GM21529 (cell line): ENCODE measurements around the gene CATSPERE.
"Not testable (repeated sequence)": the region's sequence is repeated elsewhere in the genome, so short reads cannot be mapped to it uniquely, and the experiment has no call there.

ENCODE experiments used
- ATAC-seq: cut with Tn5 transposase; IDR thresholded peaks from one replicate; pipeline ENCODE4 v1.9.1; 2021; ENCODE audit not compliant: unreplicated experiment

The CATSPERE gene

GRCh38 chr1:244661569-244662312 lies 200.7 kb downstream of the CATSPERE start:
- not testable (repeated sequence) for ATAC-seq

- no peak for ATAC-seq
These were observed 201.5 kb downstream of the CATSPERE start for GRCh38 chr1:244662599-244662998.

DNA sequence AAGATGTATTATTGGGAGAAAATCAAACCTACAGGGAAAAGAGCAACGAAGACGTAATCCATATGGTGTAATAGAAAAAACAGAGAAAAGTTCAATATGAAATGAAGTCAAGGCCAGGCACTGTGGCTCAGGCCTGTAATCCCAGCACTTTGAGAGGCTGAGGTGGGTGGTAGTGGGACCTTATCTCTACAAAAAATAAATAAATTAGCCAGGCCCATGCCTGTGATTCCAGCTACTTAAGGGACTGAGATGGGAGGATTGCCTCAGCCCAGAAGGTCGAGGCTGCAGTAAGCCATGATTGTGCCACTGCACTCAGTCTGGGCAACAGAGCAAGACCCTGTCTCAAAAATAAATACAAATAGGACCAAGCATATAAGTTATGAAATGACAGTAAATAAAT lies 203.3 kb downstream of the CATSPERE start:
- no peak for ATAC-seq

GRCh38 chr1:244665771-244666217 lies 204.7 kb downstream of the CATSPERE start:
- ATAC-seq: peak; percentile 90

DNA sequence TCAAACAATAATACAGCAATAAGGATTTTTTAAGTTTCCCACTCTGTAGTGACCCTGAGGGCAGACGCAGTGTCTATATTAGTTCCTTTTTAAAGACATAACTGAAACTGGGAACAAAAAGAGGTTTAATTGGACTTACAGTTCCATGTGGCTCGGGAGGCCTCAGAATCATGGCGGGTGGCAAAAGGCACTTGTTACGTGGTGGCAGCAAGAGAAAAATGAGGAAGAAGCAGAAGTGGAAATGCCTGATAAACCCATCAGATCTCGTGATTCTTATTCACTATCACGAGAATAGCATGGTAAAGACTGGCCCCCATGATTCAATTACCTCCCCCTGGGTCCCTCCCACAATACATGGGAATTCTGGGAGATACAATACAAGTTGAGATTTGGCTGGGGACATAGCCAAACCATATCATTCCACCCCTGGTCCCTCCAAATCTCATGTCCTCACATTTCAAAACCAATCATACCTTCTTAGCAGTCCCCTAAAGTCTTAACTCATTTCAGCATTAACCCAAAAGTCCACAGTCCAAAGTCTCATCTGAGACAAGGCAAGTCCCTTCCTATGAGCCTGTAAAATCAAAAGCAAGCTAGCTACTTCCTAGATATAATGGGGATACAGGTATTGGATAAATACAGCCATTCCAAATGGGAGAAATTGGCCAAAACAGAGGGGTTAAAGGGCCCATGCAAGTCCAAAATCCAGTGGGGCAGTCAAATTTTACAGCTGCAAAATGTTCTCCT lies 205.8 kb downstream of the CATSPERE start:
- not testable (repeated sequence) for ATAC-seq

DNA sequence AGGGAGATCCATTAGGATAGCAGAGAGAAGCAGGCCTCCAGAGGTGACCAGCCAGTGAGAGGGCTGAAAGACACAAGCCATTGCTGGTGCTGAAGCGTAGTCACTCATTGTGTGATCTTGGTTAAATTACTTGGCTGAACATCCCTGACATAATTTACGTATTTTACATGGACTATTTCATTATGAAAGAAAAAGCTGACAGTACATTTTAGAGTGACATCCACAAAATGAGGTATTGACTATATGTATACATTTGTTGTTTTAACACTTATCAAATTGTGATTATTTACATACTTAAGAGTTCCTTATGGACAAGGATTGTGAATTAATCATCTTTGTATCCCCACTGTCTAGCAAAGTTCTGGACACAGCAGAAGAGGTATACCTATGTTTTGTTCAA lies 206.7 kb downstream of the CATSPERE start:
- no peak for ATAC-seq

DNA sequence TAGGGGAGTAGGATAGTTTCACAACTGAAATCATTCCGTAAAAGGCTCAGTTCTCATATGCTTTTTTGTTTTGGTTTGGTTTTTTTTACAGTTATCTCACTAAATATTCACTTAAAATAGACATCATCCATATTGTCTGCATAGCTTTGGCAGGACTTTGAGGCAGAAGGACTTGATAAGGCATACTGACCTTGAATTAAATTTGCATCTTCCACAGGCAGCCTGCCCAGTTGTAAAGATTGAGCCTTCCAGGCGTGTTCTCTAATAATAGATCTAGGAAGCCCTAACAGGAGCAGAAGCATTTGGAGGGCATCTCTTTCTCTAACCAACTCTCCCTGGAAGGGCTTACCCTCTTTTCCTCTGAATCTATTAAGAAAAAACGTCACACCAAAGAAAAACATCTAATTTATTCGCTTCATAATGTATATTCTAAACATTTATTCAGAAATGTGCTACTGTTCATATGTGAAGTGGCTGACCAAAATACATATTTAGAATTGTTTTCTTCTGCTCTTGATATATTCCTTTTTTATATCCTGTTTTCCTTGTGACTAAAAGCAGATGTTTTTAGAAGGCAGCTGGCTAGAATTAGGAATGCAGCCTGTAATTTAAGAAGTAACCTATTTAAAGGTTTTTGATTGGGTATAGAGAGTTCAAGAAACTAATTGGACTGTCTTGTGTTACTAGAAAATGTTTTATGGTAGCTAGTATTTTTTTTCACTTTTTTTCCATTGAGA lies 212.0 kb downstream of the CATSPERE start:
- ATAC-seq: no peak

DNA sequence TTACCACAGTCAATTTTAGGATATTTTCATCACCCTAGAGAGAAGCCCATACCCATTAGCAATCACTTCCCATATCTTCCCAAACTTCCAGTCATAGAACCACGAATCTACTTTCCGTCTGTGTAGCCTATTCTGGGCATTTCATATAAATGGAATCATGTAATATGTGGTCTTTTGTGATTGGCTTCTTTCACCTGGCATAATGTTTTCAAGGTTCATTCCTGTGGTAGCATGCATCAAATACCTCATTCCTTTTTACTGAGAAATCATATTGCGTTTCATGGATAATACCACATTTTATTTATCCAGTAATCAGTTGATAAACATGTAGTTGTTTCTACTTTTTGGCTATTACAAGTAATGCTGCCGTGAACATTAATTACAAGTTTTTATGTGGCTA lies 213.4 kb downstream of the CATSPERE start:
- ATAC-seq: no peak

DNA sequence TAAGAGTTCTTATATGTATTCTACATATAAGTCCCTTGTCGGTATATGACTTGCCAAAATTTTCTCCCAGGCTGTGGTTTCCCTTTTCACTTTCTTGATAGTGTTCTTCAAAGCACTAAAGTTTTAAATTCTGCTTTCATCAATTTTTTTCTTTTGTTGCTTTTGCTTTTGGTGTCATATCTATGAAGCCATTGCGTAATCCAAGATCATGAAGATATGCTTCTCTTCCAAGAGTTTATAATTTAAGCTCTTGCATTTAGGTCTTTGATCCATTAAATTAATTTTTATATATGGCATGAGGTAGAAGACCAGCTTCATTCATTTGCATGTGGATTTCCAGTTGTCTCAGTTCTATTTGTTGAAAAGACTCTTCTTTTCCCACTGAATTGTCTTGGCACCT lies 214.1 kb downstream of the CATSPERE start:
- no peak for ATAC-seq

DNA sequence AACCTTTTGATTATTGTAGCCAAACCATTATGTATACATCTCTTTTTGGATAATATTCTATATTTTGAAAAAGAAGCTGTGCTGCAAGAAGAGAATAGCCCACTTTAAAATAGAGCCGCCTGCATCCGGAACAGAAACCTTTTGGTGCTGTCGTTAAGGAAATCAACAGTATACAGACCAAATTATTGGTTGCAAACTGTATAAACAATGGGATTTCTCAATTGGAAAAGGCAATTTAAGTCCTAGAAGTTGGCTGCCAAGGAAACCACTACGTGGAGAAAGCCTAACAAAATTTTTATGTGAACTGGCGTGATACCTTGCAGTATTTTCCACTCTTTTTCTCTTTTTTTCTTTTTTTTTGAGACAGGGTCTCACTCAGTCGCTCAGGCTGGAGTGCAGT lies 217.6 kb downstream of the CATSPERE start:
- no peak for ATAC-seq

DNA sequence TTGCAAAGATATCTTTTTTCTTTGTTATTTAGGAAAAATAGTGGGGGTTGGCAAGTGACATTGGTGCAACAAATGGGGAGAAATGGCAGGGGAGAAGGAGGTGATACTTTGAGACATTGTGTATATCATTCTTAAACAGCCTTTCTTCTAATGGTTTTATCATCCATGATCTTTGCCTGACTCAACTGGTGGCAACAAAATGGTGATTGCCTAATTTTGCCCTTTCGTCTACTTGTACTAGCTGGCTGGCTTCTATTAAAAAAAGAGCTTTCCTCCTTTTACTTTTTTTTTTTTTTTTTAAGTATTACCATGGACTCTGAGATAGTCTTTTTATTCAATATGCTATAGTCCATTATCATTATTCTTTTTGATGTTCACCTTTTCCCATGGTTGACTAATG lies 219.6 kb downstream of the CATSPERE start:
- no peak for ATAC-seq

- ATAC-seq: not testable (repeated sequence)
These were observed 221.0 kb downstream of the CATSPERE start for GRCh38 chr1:244682087-244682486.
